Measurements from ENCODE around the gene TNK2.

DNA sequence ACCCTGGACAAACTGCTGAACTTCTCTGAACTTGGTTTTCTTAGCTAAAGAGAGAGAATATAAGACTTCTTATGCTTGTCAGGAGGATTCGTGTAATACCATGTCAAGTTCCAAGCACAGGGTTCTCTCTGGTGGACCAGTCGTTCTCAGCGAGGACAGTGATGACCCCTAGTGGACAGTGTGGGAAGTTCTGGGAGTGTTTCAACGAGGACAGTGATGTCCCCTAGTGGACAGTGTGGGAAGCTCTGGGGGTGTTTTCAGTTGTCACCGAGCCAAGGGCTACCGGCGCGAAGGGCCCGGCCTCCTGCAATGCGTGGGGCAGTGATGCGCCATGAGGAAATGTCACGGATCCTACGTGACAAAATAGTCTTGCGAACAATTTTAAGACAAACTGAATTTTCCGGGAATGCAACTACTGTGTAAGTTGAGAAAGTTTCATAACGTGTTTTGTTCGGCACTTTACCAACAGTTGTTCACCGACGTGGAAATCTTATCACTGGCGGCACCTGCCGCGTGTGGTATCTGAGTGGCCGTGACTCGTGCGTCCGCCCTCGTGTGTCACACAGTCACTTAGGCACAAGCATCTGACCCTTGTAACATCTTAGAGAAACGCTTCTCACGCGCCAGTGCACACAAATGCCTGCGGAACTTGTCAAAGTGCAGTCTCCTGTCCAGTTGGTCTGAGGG lies 57.4 kb downstream of the TNK2 start:
- TF ChIP-seq, protein P1, sequence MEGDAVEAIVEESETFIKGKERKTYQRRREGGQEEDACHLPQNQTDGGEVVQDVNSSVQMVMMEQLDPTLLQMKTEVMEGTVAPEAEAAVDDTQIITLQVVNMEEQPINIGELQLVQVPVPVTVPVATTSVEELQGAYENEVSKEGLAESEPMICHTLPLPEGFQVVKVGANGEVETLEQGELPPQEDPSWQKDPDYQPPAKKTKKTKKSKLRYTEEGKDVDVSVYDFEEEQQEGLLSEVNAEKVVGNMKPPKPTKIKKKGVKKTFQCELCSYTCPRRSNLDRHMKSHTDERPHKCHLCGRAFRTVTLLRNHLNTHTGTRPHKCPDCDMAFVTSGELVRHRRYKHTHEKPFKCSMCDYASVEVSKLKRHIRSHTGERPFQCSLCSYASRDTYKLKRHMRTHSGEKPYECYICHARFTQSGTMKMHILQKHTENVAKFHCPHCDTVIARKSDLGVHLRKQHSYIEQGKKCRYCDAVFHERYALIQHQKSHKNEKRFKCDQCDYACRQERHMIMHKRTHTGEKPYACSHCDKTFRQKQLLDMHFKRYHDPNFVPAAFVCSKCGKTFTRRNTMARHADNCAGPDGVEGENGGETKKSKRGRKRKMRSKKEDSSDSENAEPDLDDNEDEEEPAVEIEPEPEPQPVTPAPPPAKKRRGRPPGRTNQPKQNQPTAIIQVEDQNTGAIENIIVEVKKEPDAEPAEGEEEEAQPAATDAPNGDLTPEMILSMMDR (conservative IDR thresholded peaks at IDR 0.05 in 1 of 2, IDR thresholded peaks at IDR 0.05 in 1 of 2; ENCODE audit: extremely low read depth in 1 of 2, insufficient read depth in 1 of 2, low read depth in 1 of 2, low read length in 2 of 2), result peak; percentile 100
- no peak for TF ChIP-seq EZH2 (IDR thresholded peaks at IDR 0.05; ENCODE audit: borderline replicate concordance, low read length)

Measured in mammary epithelial cell (primary cell).